ENCODE measurements around the gene CTCF. TPM values are rescaled to one million over a fixed set of nuclear protein-coding genes. Genes with fewer than 3 reads are reported as not detected.

Gene CTCF
- total RNA-seq, 1 donor from 2014 or later: 28.3 TPM

DNA sequence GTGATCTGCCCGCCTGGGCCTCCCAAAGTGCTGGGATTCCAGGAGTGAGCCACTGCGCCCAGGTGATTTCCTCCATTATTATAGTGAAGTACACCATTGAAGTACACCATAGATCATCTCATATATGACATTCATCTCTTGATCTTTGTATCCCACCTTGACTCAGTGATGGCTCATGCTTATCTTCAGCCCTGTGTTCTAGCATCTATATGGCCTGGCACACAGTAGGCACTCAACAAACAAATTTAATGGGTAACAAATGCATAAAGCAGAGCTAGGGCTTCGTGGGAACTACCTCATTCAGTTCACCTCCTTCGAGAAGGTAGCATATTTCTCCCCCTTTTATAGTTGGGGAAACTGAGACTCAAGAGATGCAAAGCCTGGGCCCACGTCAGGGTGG lies 103.3 kb downstream of the CTCF start:
- no peak for ATAC-seq

DNA sequence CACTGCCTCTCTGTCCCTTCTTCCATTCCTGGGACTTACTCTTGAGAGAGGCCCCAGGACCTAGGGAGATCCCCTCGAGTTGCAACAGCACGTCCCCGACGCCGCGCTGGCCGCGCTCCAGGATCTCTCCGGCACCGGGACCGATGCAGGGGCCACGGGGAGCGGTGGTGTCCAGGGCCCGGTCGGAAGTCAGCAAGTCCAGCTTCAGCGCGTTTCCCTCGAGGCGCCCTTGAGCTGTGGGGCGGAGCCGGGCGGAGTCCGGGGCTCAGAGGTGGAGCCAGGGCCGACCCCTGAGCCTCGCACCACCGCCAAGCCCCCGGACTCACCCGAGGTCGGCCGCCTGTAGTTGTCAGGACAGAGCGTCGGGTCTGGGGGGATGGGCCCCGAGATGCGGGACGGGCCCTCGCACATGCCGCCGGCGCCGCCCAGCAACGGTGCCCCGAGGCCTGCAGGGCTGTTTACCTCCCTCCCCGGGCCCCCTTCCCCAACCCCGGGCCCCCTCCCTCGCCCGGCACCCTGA lies 103.8 kb downstream of the CTCF start:
- peak; percentile 4 for ATAC-seq

DNA sequence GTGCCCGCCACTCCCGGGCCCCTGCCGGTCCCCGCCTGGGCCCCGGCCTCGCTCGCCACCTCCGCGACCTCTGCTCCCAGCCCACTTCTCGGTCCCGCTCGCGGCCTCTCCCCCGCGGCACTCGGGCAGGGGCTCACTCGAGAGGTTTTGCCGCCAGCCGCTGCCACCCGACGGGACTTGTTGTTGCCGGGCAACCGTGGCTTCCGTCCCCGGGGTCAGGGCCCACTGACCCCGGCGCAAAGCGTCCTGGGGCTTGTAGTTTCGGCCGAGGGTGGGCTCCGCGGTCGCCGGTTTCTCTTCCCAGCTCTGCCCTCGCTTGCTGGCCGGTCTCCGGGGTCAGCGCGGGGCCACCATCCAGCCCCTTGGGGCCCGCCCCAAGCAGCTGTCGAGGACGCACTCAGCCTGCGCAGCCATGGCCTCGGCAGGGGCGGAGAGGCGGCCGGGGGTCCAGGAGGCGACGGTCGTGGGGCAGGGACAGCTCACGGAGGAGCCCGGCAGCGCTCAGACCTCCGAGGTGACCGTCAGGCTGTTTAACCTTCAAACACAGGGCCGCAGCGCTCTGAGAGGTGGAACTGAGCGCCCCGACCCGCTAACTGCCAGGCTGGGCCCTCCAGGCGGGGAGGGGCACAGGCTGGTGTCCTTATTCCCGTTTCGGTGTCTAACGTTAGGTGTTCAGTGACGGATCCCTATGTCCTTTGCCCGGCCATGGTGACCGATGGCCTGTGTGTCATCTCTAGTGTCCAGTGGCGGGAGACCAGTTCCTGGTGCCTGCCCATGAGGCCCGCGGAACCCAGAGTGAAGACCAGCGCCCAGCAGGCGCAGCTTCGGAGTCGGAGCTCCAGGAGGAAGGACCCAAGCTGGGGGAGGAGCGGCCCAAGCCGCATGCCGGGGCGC lies 104.5 kb downstream of the CTCF start, which contains the start of the genes C16orf86 and ENKD1:
Gene C16orf86, plus strand, starts transcription at position 256 of the 894 bp plus-strand sequence. Its CDS starts 157 bp downstream, at position 413.
Gene ENKD1, minus strand, starts transcription at position 192 of the 894 bp plus-strand sequence. CDS start 308 bp downstream, outside the sequence.
- peak; percentile 40 for ATAC-seq

DNA sequence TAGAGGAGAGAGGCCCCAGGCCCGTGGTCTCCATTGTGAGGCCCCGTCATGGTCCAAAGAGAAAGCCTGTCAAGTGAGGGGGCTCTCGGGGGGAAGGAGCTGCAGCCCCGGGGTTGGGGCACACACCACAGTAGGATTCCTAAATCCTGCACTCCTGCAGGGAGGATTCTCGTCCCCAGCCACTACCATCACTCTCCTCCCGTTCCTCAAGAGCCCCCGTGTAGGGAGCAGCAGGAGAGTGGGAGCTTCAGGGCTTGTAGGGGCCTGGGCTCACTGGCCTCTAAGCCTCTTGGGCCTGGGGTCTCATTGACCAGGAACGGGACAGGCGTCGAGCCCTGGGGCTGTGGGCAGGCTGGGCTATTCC lies 105.1 kb downstream of the CTCF start:
- ATAC-seq: no peak

DNA sequence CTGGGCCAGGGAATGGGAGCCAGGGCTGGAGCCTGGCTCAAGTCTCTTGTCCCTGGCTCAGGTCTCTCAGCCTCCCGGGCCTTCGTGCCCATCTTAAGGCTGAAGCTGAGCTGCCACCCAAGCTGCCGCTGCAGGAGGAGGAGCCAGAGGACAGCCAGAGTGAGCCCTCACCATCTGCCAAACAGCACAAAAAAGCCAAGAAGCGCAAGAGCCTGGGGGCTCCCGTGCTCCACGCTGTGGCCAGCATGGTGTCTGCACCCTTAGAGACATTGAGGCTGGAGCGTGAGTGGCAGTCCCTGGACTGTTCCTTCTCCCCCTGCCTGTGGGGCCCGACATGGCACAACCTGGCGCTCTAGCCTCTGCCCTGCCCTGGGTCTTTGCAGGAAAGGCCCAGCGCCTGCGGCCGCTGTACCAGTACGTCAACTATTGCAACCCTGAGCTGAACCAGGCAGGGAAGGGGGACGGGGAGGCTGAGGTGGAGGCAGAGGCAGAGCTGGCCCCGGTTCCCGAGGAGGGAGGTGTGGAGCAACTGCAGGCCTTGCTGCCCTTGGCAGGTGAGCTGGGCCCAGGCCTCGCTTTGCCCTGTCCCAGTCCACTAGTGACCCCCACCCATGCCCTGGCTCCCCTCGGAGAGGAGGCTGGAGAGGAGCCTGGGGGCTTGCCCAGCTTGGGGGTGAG lies 105.6 kb downstream of the CTCF start:
- peak; percentile 81 for ATAC-seq

DNA sequence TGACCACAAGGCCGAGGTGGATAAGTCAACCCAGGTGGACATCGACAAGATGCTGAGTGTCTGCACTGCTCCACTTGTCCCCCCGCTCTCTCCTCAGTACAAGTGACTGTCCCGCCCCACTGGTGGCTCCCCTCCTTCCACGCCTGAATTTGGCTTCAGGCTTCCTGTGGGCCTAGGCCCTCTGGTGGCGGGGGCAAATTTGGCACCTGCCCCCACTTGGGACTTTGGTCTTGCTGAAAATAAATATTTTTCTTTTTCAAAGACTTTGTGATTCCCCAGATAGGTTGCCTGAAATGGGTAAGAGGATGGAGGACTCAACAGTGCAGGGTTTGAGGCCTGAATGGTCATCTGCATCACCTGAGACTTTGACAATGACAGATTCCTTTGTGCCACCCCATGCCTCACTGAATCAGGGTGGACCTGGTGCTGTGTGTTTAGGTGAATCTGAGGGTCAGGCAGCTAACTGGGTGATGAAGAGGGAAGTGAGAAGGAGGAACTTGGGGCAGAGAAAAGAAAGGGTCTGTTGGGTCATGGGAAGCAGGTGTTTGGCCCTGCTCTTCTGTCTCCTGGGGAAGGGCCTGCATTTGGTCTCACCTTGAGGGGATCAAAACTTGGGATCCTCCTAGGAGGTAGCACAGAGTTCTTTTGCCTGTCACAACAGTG lies 106.3 kb downstream of the CTCF start:
- no peak for ATAC-seq

DNA sequence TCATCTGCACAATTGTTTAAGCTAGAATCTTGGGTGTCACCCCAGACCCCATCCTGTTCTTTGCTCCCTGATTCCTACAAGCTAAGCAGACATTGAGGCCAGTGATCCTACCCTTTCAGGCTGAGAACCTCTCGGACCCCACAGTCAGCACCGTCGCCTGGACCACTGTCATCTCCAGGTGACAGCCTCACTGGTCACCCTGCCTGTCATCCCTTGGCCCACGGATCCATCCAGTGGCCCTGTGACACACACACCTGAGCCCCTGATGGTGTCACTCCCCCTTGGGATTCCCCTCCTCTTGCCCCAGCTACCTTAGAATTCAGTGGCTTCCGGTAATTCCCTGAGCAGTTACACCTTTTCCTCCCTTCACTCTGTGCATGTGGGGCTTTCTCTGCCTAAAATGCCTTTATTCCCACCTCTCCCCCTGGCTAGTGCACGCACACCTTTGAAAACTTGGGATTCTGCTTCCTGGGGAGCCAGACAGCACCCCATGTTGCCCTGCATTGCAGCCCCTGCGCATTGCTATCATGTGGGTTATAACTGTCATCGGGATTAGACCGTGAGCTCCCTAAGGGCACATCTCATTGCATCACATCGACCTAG lies 107.3 kb downstream of the CTCF start:
- ATAC-seq: no peak

DNA sequence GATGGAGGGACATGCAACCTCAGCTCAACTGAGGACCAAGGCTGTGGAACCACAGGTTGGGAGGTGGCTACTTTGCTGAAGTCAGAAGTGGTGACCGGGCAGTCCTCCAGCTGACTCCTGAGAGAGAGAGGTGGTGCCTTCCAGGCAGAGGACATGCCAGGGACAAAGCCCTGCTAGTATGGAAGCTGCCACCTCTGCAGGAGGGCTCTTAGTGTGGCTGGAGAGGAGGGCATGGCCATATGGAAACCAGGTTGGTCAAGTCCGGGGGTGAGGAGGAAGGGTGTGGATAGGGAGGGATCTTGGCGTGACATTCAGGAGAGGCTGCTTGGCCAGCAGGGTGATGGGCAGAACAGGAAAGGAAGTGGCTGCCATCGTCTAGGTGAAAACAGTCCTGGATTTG lies 110.0 kb downstream of the CTCF start:
- no peak for ATAC-seq

DNA sequence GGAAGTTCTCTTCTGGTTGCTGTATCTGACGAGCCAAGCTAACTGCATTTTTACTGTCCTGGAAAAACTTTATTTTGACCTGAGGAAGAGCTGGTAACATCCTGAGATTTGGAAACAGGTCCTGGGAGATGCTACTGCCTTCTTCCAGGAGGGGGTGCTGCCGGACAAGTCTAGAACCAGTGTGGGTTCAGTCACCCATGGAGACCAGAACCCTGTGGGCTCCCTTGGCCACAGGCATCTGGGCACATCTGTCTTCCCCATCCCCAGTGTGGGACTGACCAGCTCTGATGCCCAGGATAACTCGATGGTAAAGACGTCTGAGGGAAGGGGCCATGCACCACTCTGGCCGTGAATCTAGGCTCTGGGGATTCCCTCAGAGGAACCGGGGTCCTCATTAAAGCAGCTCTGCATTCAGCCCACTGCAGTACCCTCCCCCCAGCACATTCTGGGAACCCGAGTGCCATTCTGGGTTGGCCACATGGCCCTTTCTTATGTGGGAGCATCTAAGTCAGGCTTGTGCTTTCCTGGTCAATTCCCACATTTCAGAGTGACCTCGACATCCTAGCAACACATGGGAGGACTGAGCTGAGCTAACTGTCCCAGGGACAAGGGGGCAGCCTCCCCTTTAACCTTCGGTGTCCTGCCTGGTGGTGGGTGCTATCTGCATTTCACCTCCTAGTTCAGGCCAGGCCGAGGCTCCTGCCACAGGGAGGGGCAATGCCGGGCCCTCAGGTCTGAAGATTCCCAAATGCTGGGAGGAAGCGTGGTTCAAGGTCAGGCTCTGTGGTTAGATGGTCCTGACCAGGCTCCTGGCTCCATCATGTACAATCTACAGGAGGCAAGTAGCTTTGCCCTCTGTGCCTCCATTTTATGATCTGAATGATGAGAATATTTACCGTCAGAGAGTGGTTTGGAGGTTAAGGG lies 110.7 kb downstream of the CTCF start:
- ATAC-seq: peak; percentile 28

DNA sequence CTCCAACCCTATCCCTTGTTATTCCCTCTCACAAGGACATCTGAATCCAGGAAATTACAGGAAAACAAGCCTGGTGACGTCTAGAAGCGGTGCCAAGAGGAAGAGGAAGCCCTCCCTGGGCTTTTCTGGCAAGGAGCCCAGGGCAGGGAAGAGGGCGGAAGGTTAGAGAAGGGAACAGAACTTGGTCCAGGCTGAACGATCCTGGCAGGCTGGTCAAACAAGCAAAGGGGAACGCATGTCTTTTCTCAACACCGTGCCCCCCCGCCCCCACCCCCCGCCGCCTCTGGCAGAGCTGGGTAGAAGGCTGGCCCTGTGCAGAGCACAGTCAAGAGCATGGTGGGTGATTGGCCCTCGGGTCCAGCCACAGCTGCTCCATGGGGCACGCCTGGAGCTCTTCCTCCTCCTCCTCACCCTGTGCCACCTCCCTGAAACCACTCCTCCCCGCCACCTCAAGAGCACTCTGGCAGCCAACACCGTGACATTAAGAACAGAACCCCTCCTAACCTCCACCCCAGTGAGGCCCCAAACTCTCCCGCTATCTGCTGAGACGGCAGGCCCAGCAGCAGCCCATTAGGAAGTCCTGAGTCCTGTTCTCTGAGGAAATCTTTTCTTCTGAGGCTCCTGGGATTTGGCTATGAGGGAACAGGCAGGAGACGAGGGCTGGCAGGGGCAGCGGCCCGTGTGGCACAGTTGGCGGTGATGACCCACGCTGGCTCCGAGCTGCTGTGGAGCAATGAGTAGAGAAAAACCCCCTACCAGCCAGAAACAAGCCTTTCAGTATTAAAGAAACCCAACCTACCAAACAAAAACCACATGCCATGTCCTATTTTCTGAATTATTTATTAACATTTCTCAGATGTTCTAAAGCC lies 111.6 kb downstream of the CTCF start:
- ATAC-seq: peak; percentile 43

DNA sequence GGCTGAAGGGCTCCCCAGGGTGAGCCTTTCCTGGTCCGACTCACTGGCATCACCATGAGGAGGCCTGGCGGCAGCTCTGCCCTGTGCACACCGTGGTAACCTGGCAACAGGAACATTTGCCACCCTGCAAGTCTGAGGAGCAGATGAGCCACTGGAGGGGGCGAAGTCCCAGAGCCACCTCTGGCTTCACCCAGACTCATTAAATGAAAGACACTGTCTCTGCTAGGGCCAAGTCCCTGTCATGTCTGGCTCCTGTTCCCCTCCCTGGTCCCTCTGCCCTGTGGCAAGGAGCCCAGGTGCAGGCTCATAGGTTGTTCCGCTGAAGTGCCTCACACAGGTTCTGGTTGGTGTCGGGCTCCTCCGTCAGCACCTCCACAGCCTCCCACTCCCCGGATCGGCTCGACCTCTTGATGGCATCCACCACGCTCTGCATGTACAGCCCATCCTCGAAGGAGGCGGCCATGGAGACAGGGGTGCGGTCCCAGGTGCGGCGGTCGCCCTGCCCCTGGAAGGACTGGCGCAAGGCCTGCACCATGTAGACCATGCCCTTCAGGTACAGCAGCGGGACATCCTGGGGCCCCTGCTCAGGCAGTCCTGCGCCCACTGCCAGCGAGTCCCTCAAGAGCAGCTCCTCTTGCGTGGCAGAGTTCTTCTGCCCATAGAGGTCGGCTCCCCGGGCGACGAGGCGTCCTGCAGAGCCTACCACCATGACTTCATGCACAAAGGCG lies 112.7 kb downstream of the CTCF start:
- peak; percentile 25 for ATAC-seq

DNA sequence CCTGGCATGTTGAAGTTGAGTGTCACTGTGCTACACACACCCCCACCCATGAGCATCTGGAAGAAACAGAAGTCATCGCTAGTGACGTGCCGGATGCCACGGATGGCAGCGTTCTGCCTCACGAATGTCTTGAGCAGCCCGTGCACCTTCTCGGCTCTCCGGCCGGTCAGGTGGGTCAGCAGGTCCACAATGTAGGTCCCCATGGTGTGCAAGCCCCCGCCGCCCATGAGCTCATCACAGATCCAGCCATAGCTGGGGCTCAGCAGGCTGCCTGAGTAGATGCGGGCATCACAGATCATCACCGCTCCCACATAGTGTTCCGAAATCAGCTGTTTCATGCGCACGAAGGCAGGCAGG lies 113.2 kb downstream of the CTCF start:
- ATAC-seq: no peak

DNA sequence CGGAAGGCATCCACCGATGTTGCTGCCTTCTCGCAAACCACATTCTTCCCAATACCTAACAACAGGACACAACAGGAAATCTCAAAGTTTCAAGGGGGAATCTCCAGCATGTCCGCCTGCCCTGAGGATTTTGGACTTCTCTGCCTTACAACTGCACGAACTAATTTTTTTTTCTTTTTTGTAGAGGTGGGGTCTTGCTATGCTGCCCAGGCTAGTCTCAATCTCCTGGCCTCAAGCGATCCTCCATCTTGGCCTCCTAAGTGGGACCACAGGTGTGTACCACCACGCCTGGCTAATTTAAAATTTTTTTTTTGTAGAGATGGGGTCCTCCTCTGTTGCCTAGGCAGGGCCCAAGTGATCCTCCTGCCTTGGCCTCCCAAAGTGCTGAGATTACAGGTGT lies 113.7 kb downstream of the CTCF start:
- no peak for ATAC-seq

DNA sequence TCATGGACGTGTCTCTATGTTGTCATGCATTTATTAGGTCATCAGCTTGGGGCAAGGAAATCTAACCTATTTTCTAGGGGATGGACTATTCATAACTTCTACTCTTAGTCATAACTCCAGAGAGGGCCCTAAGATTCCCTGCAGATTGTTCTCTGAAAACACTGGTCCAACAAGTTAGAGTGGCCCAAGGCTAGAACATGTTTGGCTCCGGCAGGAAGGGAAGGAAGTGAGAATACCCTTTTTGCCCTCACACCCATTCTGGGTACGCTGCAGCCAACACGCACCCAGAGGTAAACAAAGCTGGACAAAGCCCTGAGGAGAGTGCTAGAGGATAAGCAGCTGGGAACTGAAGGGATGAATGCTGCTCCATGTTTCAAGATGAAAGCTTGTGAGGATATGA lies 114.2 kb downstream of the CTCF start:
- peak; percentile 73 for ATAC-seq

DNA sequence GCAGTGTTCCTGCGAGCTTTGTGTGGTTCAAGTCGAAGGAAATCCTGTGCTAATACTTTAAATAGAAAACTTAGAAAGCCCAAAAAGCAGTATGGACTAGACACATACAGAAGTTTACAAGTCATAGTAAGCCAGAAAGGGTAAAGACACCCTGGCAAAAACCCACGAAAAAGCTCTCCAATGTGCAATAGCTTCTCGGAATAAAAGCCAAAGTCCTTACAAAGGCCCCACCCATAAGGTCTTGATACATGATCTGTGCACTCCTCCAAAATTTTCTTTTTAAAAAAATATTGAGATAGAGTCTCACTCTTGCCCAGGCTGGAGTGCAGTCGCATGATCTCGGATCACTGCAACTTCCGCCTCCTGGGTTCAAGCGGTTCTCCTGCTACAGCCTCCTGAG lies 114.6 kb downstream of the CTCF start:
- no peak for ATAC-seq

DNA sequence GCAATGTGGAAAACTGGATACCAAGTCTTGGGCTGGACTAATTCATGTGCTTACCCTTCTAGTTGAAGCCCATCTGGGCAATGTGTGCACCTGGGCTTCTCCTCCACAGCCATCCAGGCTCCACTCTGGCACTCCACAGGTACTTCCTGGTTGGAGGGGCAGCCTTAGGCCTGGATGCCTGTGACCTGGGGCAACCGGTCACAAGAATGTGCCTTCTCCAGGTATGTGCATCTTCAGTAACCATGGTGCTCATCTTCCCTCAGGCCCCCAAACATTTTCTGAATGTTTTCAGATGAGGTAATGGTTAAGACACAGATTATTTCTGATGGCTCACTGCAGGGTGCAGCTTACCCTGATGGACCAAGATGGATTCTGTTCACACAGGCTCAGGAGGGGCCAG lies 115.4 kb downstream of the CTCF start:
- ATAC-seq: no peak

DNA sequence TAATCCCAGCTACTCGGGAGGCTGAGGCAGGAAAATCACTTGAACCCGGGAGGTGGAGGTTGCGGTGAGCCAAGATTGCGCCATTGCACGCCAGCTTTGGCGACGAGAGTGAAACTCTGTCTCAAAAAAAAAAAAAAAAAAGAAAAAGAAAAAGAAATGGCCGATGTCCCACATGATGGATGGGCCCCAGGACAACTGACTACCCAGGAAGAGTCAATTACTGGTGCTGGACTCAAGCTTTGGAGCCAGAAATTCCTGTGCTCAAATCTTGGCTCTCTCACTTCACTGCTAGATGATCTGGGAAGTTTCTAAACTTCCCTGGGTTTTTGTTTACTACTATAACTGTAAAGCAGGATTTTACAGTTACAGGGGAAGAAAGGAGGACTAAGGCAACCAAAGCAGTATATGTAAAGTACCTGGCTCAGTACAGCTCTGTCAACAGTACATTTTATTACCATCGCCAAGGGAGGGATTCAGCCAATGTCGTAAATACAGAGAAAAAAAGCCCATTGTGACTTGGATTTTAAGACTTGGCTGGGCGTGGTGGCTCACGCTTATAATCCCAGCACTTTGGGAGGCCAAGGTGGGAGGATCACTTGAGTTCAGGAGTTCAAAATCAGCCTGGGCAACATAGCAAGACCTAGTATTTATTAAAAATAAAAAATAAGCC lies 116.2 kb downstream of the CTCF start:
- no peak for ATAC-seq

DNA sequence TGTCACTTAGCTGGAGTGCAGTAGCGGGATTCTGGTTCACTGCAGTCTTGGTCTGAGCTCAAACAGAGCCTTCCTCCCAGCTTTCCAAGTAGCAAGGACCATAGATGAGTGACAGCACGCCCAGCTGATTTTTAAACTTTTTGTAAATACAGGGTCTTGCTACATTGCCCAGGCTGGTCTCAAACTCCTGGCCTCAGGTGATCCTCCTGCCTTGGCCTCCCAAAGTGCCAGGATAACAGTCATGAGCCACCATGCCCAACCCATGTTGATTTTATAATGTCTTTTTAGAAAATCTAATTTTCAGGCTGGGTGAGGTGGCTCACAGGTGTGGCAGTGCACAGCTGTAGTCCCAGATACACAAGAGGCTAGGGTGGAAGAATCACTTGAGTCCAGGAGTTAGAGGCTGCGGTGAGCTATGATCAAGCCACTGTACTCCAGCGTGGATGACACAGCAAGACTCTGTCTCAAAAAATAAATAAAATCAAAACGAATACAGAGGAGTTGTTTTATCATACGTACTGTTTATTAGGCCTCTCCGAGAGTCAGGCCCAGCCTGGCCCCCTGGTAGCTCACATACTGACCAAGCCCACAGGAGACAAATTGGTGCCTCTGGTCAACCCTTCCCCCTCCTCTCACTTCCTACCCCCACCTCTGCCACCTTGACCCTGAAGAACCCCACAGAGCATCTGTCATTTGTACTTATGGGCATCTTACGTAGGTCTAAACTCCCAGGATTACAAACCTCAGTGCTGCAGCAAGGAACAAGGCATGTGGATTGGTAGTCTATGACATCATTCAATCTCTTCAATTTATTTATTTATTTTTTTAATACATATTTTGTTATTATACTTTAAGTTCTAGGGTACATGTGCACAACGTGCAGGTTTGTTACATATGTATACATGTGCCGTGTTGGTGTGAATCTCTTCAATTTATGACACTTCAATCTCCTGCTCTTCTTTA lies 117.9 kb downstream of the CTCF start:
- no peak for ATAC-seq

Measured in esophagus mucosa (tissue), 1 donor.